ENCODE measurements around the gene SLC25A18.

GRCh38 chr22:17597217-17597616 lies 33.9 kb downstream of the SLC25A18 start:
- TF ChIP-seq CTCF (IDR thresholded peaks at IDR 0.05), result no peak
- no peak for TF ChIP-seq POLR2A (IDR thresholded peaks at IDR 0.05)

Measured in stomach (tissue), 4 donors.